GM18498 (cell line): ENCODE data around the gene UNC79.

Source experiments
- ATAC-seq: cut with Tn5 transposase; IDR thresholded peaks from one replicate; pipeline ENCODE4 v1.9.1; 2021; ENCODE audit warnings: mild to moderate bottlenecking, moderate library complexity; ENCODE audit not compliant: unreplicated experiment

UNC79 gene

GRCh38 chr14:93544212-93544611, 113.5 kb downstream of the UNC79 start:
- ATAC-seq, result no peak

GRCh38 chr14:93546642-93547041, 115.9 kb downstream of the UNC79 start:
- ATAC-seq, result no peak

- peak; percentile 79 for ATAC-seq
These were observed 117.5 kb downstream of the UNC79 start for GRCh38 chr14:93548102-93548843.

GRCh38 chr14:93549595-93549994, 118.9 kb downstream of the UNC79 start:
- no peak for ATAC-seq

GRCh38 chr14:93564918-93565317, 134.2 kb downstream of the UNC79 start:
- ATAC-seq, result no peak

GRCh38 chr14:93566065-93566693, 135.4 kb downstream of the UNC79 start:
- ATAC-seq, result no peak

- no peak for ATAC-seq
These were observed 140.5 kb downstream of the UNC79 start for GRCh38 chr14:93571275-93571674.

GRCh38 chr14:93579178-93579577, 148.4 kb downstream of the UNC79 start:
- ATAC-seq, result no peak

GRCh38 chr14:93582516-93582915, 151.8 kb downstream of the UNC79 start:
- ATAC-seq, result no peak

- ATAC-seq, result no peak
These were observed 156.6 kb downstream of the UNC79 start for GRCh38 chr14:93587330-93587729.

GRCh38 chr14:93591506-93591905, 160.8 kb downstream of the UNC79 start:
- no peak for ATAC-seq

- ATAC-seq, result no peak
These were observed 162.0 kb downstream of the UNC79 start for GRCh38 chr14:93592786-93593185.

GRCh38 chr14:93606091-93606490, 175.4 kb downstream of the UNC79 start:
- ATAC-seq, result no peak

GRCh38 chr14:93619176-93619793, 188.5 kb downstream of the UNC79 start:
- no peak for ATAC-seq

GRCh38 chr14:93628048-93628447, 197.3 kb downstream of the UNC79 start:
- ATAC-seq, result no peak

- no peak for ATAC-seq
These were observed 198.9 kb downstream of the UNC79 start for GRCh38 chr14:93629643-93630042.

GRCh38 chr14:93638790-93639189, 208.1 kb downstream of the UNC79 start:
- no peak for ATAC-seq

- ATAC-seq, result no peak
These were observed 212.4 kb downstream of the UNC79 start for GRCh38 chr14:93643127-93643526.

GRCh38 chr14:93643676-93644075, 212.9 kb downstream of the UNC79 start:
- ATAC-seq, result no peak

GRCh38 chr14:93645200-93645599, 214.5 kb downstream of the UNC79 start:
- no peak for ATAC-seq

- ATAC-seq, result no peak
These were observed 217.9 kb downstream of the UNC79 start for GRCh38 chr14:93648440-93649168.
